ENCODE data around the gene DPM3.

The DPM3 gene

DNA sequence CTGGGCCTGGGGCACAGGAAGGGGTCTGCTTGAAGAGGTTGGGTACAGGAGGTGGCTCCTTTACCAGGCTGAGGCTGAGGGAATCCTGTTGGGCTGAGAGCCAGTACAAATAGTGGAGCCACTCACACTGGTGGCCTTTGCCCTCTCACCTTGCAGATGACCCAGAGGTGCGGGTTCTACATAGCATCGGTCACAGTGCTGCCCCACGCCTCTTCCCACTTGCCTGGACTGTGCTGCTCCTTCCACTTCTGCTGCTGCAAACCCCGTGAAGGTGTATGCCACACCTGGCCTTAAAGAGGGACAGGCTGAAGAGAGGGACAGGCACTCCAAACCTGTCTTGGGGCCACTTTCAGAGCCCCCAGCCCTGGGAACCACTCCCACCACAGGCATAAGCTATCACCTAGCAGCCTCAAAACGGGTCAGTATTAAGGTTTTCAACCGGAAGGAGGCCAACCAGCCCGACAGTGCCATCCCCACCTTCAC is 6.5 kb downstream of the DPM3 start:
- peaks cover 3% of the 10 kb centered on the region for H3K27me3 ChIP-seq (replicated peaks)
- no peak overlapping the region for H3K27ac ChIP-seq
- H3K36me3 ChIP-seq (replicated peaks), result peaks cover 6% of the 10 kb centered on the region
- no peak overlapping the region for H3K4me3 ChIP-seq (ENCODE audit: low read depth, low read length)
- in situ Hi-C loops (cut with HindIII; ENCODE audit: low pct_ligation_motif_present, low sequenced_read_pairs), result no loop called here
- DNase-seq, result no peak
- TF ChIP-seq, protein P1, sequence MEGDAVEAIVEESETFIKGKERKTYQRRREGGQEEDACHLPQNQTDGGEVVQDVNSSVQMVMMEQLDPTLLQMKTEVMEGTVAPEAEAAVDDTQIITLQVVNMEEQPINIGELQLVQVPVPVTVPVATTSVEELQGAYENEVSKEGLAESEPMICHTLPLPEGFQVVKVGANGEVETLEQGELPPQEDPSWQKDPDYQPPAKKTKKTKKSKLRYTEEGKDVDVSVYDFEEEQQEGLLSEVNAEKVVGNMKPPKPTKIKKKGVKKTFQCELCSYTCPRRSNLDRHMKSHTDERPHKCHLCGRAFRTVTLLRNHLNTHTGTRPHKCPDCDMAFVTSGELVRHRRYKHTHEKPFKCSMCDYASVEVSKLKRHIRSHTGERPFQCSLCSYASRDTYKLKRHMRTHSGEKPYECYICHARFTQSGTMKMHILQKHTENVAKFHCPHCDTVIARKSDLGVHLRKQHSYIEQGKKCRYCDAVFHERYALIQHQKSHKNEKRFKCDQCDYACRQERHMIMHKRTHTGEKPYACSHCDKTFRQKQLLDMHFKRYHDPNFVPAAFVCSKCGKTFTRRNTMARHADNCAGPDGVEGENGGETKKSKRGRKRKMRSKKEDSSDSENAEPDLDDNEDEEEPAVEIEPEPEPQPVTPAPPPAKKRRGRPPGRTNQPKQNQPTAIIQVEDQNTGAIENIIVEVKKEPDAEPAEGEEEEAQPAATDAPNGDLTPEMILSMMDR (IDR thresholded peaks at IDR 0.05; ENCODE audit: low read depth, low read length, missing control alignments), result no peak

GRCh38 chr1:155131856-155132255 is 8.5 kb downstream of the DPM3 start:
- Histone ChIP-seq H3K27me3 (replicated peaks) (peaks cover 18% of the 10 kb centered on the region), H3K27ac (no peak overlapping the region), H3K36me3 (replicated peaks) (no peaks in the 10 kb centered on the region), H3K4me3 (ENCODE audit: low read depth, low read length) (no peak overlapping the region)
- DNase-seq, result no peak
- TF ChIP-seq, protein P1 (IDR thresholded peaks at IDR 0.05; ENCODE audit: low read depth, low read length, missing control alignments), result no peak
- in situ Hi-C loops (cut with HindIII; ENCODE audit: low pct_ligation_motif_present, low sequenced_read_pairs), result no loop called here

DNA sequence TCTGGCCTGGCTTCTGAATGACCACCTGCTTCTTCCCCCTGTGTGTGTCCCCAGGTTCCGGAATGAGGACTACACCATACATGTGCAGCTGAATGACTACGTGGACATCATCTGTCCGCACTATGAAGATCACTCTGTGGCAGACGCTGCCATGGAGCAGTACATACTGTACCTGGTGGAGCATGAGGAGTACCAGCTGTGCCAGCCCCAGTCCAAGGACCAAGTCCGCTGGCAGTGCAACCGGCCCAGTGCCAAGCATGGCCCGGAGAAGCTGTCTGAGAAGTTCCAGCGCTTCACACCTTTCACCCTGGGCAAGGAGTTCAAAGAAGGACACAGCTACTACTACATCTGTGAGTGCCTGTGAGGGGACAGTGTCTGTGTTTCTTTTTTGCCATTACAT is 9.0 kb downstream of the DPM3 start:
- TF ChIP-seq, protein P1 (IDR thresholded peaks at IDR 0.05; ENCODE audit: low read depth, low read length, missing control alignments), result no peak
- no peak for DNase-seq
- Histone ChIP-seq H3K27me3 (replicated peaks) (peaks cover 23% of the 10 kb centered on the region), H3K4me3 (ENCODE audit: low read depth, low read length) (no peak overlapping the region), H3K36me3 (replicated peaks) (no peaks in the 10 kb centered on the region), H3K27ac (no peak overlapping the region)
- in situ Hi-C loops (cut with HindIII; ENCODE audit: low pct_ligation_motif_present, low sequenced_read_pairs), result no loop called here

- in situ Hi-C loops (cut with HindIII; ENCODE audit: low pct_ligation_motif_present, low sequenced_read_pairs), result no loop called here
- TF ChIP-seq, protein P1 (IDR thresholded peaks at IDR 0.05; ENCODE audit: low read depth, low read length, missing control alignments), result no peak
- Histone ChIP-seq H3K27me3 (replicated peaks) (peaks cover 28% of the 10 kb centered on the region), H3K4me3 (ENCODE audit: low read depth, low read length) (no peak overlapping the region), H3K36me3 (replicated peaks) (no peaks in the 10 kb centered on the region), H3K27ac (no peak overlapping the region)
- DNase-seq, result no peak
These were observed 9.9 kb downstream of the DPM3 start for GRCh38 chr1:155130272-155131006.

DNA sequence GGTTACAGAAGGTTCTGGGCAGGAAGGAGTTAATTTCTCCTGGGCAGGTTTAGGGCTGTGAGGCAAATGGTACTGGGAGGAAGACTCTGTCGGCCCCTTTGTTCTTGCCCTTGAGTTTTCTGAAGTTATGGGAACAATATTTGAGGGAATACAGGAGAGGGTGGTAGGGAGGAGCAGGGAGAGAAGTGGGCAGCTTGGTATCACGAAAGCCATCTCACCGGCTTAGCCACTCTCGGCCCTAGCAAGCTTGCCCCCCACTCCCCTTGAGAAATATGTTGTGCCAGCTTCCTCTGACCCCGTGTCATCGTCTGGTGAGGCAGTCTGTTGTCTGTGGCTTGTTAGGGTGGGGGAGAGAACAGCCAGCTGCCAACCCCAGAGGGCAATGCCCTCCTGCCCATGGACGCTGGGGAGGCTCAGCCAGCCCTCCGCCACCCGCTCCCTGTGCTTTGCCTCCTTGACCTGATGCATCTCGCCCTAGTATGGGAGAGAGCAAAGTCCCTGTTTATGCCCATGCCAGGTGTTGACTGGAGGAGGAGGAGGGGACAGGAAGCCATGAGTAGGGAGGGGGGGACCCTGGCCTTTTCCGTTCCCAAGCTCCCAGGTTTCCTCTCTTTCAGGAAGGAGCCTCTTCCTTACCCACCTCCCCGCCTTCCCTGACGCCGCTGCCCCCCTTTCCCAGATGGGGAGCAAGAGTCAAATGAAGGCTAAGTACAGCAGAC is 11.4 kb downstream of the DPM3 start:
- H3K36me3 ChIP-seq (replicated peaks), result no peaks in the 10 kb centered on the region
- in situ Hi-C loops (cut with HindIII; ENCODE audit: low pct_ligation_motif_present, low sequenced_read_pairs), result no loop called here
- H3K27ac ChIP-seq, result no peak overlapping the region
- TF ChIP-seq, protein P1 (IDR thresholded peaks at IDR 0.05; ENCODE audit: low read depth, low read length, missing control alignments), result no peak
- H3K4me3 ChIP-seq (ENCODE audit: low read depth, low read length), result no peak overlapping the region
- DNase-seq, result no peak
- H3K27me3 ChIP-seq (replicated peaks), result peaks cover 28% of the 10 kb centered on the region

Measured in brain microvascular endothelial cell (primary cell).